GM10847 (cell line): ENCODE results near the gene ERN1.

Experiments
- POLR2A ChIP-seq: IDR thresholded peaks from 2 replicates; pipeline ENCODE4 v1.6.1; 2011; ENCODE audit not compliant: insufficient read length; ENCODE audit errors: extremely low read depth

The ERN1 gene

DNA sequence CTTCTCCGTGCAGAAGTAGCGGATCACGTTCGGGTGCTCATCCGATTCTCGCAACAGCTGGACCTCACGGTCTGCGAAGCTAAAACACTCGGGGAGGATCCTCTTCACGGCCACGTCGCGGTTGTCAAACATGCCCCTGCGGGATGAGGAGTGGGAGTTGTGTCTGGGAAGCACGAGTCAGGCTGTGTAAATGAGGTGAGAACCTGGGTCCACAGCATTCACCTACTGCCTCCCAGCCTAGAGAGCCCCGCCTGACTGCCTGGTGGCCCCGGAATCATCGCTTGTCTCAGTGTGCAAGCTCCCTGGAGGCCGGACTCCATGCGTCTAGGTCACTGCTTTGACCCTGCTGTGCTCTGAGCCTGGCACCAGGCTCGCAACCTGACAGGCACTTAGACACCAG lies 75.6 kb downstream of the ERN1 start:
- no peak for TF ChIP-seq POLR2A

DNA sequence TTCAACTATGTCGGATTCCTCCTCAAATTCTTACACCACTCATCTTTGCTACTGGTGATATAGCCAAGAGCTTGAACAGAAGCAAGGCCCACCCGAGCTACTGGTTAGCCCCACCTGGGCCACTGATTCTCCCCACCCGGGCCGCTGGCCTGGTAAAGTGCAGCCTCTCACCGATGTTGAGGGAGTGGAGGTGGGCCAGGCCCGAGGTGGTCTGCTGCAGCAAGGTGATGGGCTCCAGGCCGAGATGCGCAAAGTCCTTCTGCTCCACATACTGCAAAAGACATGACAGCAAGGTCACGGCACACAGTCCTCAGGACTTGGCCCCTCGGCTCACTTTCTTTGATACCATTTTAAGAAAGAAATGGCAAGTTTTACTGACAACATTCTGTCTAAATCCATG lies 76.8 kb downstream of the ERN1 start:
- no peak for TF ChIP-seq POLR2A

DNA sequence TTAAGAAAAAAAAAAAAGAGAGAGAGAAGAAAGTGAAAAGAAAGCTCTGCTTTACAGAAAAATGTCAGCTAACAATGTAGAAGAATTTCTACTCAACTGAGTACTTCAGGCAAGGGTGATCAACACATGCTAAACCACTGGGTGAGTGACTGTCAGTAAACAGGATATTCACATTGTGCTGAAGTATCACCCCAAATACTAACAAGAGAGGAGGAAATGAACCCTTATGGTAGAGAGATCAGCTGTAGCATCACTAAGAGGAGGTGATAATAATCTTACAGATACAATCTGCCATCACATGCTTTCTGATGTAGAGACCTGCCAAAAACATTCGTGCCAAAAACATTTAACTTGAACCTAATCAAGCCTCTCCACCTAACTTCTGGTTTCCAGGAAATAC lies 78.8 kb downstream of the ERN1 start:
- TF ChIP-seq POLR2A: no peak

GRCh38 chr17:64048805-64049204 lies 81.1 kb downstream of the ERN1 start:
- no peak for TF ChIP-seq POLR2A

- TF ChIP-seq POLR2A: no peak
Observed at GRCh38 chr17:64045176-64045575, 84.8 kb downstream of the ERN1 start.

GRCh38 chr17:64042700-64043485 lies 87.1 kb downstream of the ERN1 start:
- TF ChIP-seq POLR2A: no peak

GRCh38 chr17:64041912-64042311 lies 88.0 kb downstream of the ERN1 start:
- no peak for TF ChIP-seq POLR2A

- no peak for TF ChIP-seq POLR2A
Observed at GRCh38 chr17:64040206-64040605, 89.7 kb downstream of the ERN1 start.

- TF ChIP-seq POLR2A: no peak
Observed at GRCh38 chr17:64039106-64039400, 90.9 kb downstream of the ERN1 start.

- no peak for TF ChIP-seq POLR2A
Observed at GRCh38 chr17:64038331-64039105, 91.4 kb downstream of the ERN1 start.

- TF ChIP-seq POLR2A: no peak
Observed at GRCh38 chr17:64037802-64038201, 92.1 kb downstream of the ERN1 start.

DNA sequence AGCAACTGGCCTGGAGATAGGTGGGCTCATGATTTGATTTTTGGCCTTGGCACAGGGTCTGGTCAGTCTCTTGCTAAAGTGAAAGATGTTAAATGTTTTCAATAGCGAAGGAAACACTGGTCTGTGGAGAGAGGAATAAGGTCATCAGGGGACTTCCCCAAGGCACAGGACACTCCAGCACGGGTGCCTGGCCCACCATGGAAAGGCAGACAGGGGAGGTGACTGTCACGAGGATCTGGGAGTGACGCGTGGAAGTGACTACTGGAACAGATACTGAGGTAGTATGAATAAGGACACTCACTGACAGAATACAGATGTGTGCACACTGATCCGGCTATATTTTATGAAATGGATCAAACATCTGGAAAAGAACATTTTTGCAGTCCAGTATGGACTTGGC lies 92.8 kb downstream of the ERN1 start:
- no peak for TF ChIP-seq POLR2A

- TF ChIP-seq POLR2A: no peak
Observed at GRCh38 chr17:64036198-64036922, 93.6 kb downstream of the ERN1 start.

- TF ChIP-seq POLR2A: no peak
Observed at GRCh38 chr17:64032081-64032480, 97.9 kb downstream of the ERN1 start.

GRCh38 chr17:64028874-64029464 lies 101.0 kb downstream of the ERN1 start:
- no peak for TF ChIP-seq POLR2A
